ENCODE measurements around the gene FAM83F. TPM values are rescaled to one million over a fixed set of nuclear protein-coding genes. Genes with fewer than 3 reads are reported as not detected.

The FAM83F gene
- total and polyA plus RNA-seq, 10 of the 15 experiments (the other 5 are each of a cell fraction or from before 2014, with no cell fraction given), result 0.01 to 0.05 (median 0.01) TPM; not detected in 7

DNA sequence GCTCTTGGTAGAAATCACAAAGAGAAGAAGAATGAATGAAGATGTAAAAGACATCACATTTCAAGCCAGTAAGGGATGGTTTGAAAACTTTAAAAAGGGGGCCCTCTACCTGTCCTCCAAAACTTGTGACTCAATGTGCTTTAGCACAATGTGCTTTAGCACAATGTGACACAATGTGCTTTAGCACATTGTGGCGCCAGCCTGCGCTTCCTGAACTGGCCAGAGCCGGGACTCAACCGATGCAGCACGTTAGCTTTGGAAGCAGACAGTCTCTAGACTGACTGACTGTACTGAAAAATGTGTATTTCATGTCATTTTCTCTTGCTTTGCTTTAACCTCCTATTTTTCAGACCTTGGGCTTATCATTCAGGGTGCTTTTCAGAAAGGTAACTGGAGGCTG, 63.5 kb downstream of the FAM83F start (continued):
- TF ChIP-seq SKIL (IDR thresholded peaks at IDR 0.05; ENCODE audit: low read depth, poor library complexity, severe bottlenecking), result no peak
- TF ChIP-seq, protein P1, sequence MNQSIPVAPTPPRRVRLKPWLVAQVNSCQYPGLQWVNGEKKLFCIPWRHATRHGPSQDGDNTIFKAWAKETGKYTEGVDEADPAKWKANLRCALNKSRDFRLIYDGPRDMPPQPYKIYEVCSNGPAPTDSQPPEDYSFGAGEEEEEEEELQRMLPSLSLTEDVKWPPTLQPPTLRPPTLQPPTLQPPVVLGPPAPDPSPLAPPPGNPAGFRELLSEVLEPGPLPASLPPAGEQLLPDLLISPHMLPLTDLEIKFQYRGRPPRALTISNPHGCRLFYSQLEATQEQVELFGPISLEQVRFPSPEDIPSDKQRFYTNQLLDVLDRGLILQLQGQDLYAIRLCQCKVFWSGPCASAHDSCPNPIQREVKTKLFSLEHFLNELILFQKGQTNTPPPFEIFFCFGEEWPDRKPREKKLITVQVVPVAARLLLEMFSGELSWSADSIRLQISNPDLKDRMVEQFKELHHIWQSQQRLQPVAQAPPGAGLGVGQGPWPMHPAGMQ (IDR thresholded peaks at IDR 0.05; ENCODE audit: borderline replicate concordance), result no peak

DNA sequence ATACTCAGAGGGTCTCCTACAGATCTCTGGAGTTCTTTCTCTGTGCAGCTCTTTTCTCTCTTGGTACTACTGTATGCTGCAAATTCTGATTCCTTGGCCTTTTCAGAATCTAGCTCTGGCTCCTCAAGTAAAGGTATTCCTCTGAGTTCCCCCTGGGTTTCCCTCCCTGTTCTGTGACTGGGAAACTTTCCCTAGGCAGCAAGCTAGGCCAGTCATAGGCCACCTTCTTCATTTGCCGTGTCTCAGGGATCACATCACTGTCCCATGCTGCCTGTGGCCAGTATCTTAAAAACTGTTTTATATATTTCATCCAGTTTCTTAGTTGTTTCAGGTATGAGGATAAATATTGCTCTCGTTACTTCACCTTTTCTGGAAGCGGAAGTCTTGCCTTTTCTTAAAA, 71.2 kb downstream of the FAM83F start:
- Histone ChIP-seq H3K9me3 (replicated peaks; ENCODE audit: control insufficient read depth, insufficient read depth, low read length) (no peaks in the 10 kb centered on the region), H3K27ac (ENCODE audit: control insufficient read depth, insufficient read depth) (no peak overlapping the region), H4K20me1 (ENCODE audit: control insufficient read depth, insufficient read depth) (no peaks in the 10 kb centered on the region), H3K27me3 (replicated peaks in 1 of 2; ENCODE audit: control insufficient read depth in 2 of 2, insufficient read depth in 2 of 2, low read length in 1 of 2) (no peaks in the 10 kb centered on the region), H3K79me2 (ENCODE audit: control insufficient read depth, insufficient read depth, low read length) (no peaks in the 10 kb centered on the region), H3K4me1 (ENCODE audit: control insufficient read depth, insufficient read depth, low read length) (peaks cover 8% of the 10 kb centered on the region; the same call in 1 of the 2 replicates), H3K4me3 (no peak overlapping the region), H2AFZ (ENCODE audit: control insufficient read depth, low read depth, low read length) (no peak overlapping the region), H3K36me3 (ENCODE audit: control insufficient read depth in 2 of 2, insufficient read depth in 2 of 2, low read length in 1 of 2) (no peaks in the 10 kb centered on the region), H3K9ac (ENCODE audit: control insufficient read depth, insufficient read depth, low read length) (no peak overlapping the region), H3K4me2 (ENCODE audit: control insufficient read depth, insufficient read depth) (no peak overlapping the region)
- FAIRE-seq (no peak), DNase-seq (ENCODE audit: low read depth, low spot score) (no peak), ATAC-seq (no peak)
- ChIA-PET RAD21 (ENCODE audit: unreplicated experiment) (interaction anchor here (0.5 kb wide), 1 partner anchor 140 kb away, joined by 3 read pairs; no protein-coding TSS in a partner anchor), POLR2A (interaction anchor here (0.8 to 1.2 kb wide), 2 partner anchors 22 to 112 kb away, joined by 3 to 4 read pairs; partner anchors contain the start of gene TNRC6B), CTCF (interaction anchor here (0.6 to 1.7 kb wide), 8 partner anchors 11 to 143 kb away, joined by 3 to 6 read pairs (median 4); no protein-coding TSS in a partner anchor), SMC1A (ENCODE audit: uncharacterized antibody, unreplicated experiment) (interaction anchor here (0.9 to 2.9 kb wide), 6 partner anchors 10 to 153 kb away, joined by 3 to 10 read pairs (median 7); no protein-coding TSS in a partner anchor)
- 94% methylated on average over 3 of the region's 3 CpGs for WGBS (ENCODE audit: insufficient coverage, insufficient replicate concordance, low lambda C conversion rate, missing lambda C conversion rate)
- in situ Hi-C loops (cut with MboI), result no loop called here
- no TSS peak for BruUV-seq (replicated peaks)
- intact Hi-C loops (cut with micrococcal nuclease; ENCODE audit: unreplicated experiment), result no loop called here
- TF ChIP-seq HSF1 (IDR thresholded peaks at IDR 0.05; ENCODE audit: low read depth, low read length), result no peak
- no peak for TF ChIP-seq GATAD2B (conservative IDR thresholded peaks at IDR 0.05; ENCODE audit: low read depth)
- no peak for TF ChIP-seq DPF2 (IDR thresholded peaks at IDR 0.05)
- no peak for TF ChIP-seq IRF4 (IDR thresholded peaks at IDR 0.05; ENCODE audit: low read depth, low read length)
- no peak for TF ChIP-seq CHD2 (IDR thresholded peaks at IDR 0.05; ENCODE audit: borderline replicate concordance, low read depth, low read length)
- no peak for TF ChIP-seq EZH2 (IDR thresholded peaks at IDR 0.05; ENCODE audit: borderline replicate concordance, control insufficient read depth, low read depth, low read length)
- TF ChIP-seq ZBED1 (IDR thresholded peaks at IDR 0.05; ENCODE audit: borderline replicate concordance), result no peak
- no peak for TF ChIP-seq KAT2A (conservative IDR thresholded peaks at IDR 0.05; ENCODE audit: control insufficient read depth, low read depth, low read length)
- no peak for TF ChIP-seq HDAC2 (IDR thresholded peaks at IDR 0.05)
- no peak for TF ChIP-seq SUZ12 (IDR thresholded peaks at IDR 0.05; ENCODE audit: unreplicated experiment)
- TF ChIP-seq NFIC (IDR thresholded peaks at IDR 0.05; ENCODE audit: low read depth, low read length), result no peak
- TF ChIP-seq RFX5 (IDR thresholded peaks at IDR 0.05; ENCODE audit: low read depth, low read length), result no peak
- no peak for TF ChIP-seq RUNX3 (IDR thresholded peaks at IDR 0.05; ENCODE audit: low read length)

All from GM12878 (cell line).